LHCN-M2 (cell line): ENCODE data around the gene USP53. TPM values are rescaled to one million over a fixed set of nuclear protein-coding genes. Genes with fewer than 3 reads are reported as not detected.
"Not testable (repeated sequence)": the region's sequence is repeated elsewhere in the genome, so short reads cannot be mapped to it uniquely, and the experiment has no call there.

Experiments used
- DNase-seq: peaks from one replicate; pipeline ENCODE4 v3.0.0-alpha.2; 2012; ENCODE audit warnings: low read depth
- polyA plus RNA-seq: library from polyadenylated mRNA; unstranded; fragments of >200 nt; gene quantifications from one replicate; pipeline ENCODE4 v1.2.1, GENCODE V29; 2012; ENCODE audit warnings: missing spikeins
- total RNA-seq: library from RNA; depleted of rRNA; stranded (reverse); fragments of >200 nt; gene quantifications from 2 replicates; pipeline ENCODE4 v1.2.3, GENCODE V29; 2014; rRNA removed

USP53 gene
- 22.9 and 30.7 TPM in 2 replicates for total RNA-seq
- 3.0 TPM for polyA plus RNA-seq

DNA sequence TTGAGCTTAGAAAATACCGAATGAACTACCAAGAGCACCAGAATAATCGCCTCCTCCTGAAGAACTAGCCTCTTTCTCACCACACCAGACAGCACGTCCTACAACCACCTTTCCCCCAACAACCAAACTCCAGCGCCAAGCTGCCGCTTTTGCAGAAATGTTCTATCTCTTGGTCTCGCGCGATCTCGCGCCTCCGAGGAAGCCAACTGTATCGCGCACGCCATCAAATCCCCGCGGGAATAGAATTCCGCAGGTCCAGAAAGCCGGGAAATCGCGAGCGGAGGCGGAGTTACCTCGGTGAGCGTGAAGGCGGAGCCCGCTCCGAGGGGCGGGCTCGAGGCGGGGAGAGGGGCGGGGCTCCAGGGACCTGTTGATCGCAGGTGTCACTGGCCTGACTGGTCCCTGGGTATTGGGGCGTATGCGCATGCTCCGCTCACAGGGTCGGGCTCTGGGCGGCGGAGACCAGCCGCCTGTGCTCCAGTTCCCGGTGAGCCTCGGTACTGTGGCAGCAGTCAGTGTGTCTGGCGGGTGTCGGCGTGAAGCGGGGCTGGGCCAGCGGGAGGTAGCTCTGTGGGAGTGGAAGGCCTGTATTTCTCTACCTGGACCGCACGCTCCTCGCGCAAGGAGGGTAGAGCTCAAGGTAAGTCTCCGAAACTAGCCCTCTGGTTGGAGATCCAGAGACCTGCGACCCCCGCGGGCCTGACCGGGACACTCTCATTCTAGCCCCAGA lies at the start of gene USP53:
Gene USP53, plus strand, starts transcription at position 480 of the 730 bp plus-strand sequence. CDS start 27,047 bp downstream, outside the sequence.
- DNase-seq = peak; percentile 98

DNA sequence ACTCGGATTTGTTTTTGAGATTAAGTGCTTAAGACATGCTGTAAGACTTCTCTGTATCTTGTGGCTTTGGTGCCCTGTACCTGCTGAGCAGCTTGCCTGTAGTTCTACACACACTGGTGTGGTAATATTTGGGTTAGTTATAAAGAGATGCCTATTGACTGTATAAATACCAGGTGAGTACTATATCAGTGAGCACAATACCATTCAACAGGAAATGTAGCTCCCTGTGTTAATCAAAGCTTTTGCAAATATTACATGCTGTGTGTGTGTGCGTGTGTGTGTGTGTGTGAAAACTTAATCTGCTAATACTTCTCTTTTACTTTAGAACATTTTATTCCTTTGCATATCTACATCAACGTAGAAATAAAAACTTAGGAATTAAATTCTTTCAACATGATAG lies 46.7 kb upstream of the USP53 start:
- DNase-seq = no peak

DNA sequence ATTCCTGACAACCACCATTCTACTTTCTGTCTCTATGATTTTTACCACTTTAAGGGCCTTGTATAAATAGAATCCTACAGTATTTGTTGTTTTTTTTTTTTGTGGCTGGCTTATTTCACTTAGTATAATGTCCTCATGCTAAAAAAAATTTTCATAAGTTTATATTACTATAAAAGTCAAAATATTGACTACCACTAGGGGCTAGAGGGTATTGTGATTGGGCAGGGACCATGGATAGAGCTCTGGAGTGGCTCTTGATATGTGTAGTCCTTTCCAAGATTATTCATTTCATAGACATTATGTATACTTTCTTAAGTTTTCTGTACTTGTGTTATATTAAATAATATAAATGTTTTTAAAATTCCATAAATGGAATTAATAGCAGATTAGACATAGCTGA lies 42.3 kb upstream of the USP53 start:
- DNase-seq = no peak

DNA sequence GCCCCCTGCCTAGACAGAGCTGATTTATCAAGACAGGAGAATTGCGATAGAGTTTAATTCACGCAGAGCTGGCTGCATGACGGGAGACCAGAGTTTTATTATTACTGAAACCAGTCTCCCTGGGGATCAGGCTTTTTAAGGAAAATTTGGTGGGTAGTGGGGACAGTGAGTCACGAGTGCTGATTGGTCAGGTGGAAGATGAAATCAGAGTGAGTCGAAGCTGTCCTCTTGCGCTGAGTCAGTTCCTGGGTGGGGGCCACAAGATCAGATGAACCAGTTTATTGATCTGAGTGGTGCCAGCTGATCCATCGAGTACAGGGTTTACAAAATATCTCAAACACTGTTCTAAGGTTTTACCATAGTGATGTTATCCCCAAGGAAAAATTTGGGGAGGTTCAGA lies 40.3 kb upstream of the USP53 start:
- DNase-seq = peak; percentile 26

DNA sequence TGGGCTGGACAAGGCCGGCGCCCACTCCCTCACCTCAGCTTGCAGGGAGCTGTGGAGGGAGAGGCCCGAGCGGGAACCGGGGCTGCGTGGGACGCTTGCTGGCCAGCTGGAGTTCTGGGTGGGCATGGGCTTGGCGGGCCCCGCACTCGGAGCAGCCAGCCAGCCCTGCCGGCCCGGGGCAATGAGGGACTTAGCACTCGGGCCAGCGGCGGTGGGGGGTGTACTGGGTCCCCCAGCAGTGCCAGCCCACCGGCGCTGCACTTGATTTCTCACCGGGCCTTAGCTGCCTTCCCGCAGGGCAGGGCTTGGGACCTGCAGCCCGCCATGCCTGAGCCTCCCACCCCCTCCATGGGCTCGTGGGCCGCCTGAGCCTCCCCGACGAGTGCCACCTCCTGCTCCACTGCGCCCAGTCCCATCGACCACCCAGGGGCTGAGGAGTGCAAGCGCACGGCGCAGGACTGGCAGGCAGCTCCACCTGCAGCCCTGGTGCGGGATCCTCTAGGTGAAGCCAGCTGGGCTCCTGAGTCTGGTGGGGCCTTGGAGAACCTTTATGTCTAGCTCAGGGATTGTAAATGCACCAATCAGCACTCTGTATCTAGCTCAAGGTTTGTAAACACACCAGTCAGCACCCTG lies 38.7 kb upstream of the USP53 start:
- not testable (repeated sequence) for DNase-seq

DNA sequence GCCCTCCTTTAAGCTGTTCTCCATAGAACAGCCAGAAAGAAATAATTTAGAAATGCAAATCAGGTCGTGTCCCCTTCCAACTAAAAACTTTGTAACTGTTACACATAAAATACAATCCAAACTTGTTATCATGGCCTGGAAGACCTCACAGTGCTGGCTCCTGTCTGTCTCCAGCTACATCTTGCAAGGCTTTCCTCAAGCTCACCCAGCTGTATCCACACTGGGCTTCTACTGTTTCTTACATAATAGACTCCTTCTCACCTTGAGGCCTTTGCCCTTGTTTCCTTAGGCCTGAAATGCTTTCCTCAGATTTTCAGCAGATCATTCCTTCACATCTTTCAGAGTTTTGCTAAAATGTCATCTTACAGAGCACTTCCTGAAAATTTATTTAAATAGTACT lies 33.5 kb upstream of the USP53 start:
- no peak for DNase-seq

DNA sequence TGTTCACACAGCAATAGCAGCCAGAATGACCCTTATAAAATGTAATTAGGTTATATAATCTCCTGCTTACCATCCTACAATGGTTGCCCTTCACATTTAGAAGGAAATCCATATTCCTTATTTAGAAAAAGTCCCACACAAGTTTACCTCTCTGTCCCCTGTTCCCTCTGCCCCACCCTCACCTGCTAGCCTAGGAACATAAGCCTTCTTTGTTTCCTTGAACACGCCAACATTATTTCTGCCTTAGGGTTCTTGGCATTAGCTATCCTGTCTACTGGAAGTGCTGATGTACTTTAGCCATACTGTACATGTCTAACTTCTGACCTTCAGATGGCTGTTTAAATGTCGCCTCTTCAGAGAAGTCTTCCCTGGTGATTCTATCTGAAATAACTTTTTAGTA lies 28.4 kb upstream of the USP53 start:
- DNase-seq = no peak

DNA sequence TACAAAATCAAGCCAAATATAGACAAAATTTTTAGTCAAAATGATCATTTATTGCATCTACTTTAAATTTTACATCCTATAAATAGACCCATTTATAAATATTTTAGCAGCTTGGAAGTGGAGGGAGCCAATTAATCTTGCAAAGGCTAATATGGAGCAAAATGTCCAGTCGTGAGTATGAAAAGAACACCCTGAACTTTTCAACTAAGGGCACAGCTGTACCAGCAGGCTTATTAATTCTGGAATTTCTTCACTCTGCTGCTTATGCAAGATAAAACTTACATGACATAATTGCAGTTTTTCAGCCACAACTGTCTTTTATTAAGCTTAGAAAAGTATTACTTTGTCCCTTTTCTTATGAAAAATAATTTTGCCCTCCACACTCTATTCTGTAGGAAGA lies 22.9 kb upstream of the USP53 start:
- peak; percentile 86 for DNase-seq

DNA sequence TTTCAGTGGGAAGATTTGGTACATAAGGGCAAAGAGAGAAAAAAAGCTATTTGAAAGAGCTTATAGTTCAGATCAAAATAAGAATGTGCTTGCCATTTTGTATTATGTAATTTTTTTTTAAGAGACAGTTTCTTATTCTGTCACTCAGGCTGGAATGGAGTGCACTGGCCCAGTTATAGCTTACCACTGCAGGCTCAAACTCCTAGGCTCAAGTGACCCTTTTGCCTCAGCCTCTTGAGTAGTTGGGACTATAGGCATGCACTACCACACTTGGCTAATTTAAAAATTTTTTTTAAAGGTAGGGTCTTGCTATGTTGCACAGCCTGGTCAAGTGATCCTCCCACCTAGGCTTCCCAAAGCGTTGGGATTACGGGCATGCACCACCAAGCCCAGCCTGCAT lies 22.2 kb upstream of the USP53 start:
- no peak for DNase-seq

DNA sequence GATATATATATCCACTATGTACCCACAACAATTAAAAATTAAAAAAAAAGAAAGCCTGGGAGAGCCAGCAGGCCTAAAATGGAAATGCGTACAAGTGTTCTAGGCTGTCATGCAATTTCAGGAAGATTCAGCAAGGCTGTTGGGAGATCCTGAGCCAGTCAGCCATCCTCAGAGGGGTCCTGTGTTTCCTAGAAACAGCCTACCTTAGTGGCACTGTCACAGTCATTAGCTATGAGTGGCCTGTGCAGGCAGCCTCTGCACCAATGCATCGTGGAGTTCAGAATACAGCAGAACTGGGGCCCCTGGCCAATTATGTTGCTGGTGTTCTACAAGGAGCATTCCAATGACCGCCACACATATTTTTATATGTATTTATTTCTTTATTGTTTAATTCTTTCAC lies 21.0 kb upstream of the USP53 start:
- DNase-seq = no peak

DNA sequence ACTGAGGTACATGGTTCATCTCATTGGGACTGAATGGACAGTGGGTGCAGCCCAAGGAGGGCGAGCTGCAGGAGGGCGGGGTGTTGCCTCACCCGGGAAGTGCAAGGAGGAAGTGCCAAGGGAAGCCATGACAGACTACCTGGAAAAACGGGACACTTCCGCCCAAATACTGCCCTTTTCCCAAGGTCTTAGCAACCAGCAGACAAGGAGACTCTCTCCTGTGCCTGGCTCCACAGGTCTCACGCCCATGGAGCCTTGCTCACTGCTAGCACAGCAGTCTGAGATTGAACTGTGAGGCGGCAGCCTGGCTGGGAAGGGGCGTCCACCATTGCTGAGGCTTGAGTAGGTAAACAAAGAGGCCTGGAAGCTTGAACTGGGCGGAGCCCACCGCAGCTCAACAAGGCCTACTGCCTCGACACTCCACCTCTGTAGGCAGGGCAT lies 14.7 kb upstream of the USP53 start:
- no peak for DNase-seq

DNA sequence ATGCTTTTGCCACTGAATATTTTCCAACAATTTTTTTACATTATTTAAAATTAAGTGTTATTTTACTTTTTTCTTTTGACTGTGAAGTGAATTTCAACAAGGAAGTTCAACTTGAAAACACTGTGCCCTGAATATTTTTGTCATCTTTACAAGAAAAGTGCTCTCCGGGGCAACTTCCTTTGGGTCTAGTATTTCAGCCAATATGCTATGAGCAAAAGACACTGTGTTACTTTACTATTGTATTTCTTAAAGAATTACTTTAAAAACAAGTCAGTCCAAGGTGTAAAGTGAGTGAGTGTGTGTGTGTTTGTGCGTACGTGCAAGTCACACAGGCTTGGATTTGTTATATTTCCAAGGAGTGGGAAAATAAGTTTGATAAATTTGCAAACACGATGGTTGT lies 7.6 kb upstream of the USP53 start:
- DNase-seq = peak; percentile 30

DNA sequence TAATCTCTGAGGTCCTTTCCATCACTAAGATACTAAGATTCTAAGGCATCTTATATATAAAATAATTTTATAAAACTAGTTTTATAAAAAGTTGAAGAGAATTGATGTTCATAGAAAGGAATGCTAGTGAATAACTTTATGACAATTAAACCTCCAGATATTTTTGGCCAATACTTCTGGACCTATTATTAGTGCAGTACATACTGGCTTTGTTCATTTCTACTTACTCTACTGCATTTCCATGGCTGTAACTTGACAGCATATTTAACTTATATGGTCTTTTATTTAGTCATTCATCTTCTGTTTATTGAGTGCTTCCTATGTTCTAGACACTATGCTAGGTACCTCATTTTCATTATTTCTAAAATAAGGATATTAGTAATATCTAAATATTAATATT lies 6.8 kb upstream of the USP53 start:
- DNase-seq = no peak

DNA sequence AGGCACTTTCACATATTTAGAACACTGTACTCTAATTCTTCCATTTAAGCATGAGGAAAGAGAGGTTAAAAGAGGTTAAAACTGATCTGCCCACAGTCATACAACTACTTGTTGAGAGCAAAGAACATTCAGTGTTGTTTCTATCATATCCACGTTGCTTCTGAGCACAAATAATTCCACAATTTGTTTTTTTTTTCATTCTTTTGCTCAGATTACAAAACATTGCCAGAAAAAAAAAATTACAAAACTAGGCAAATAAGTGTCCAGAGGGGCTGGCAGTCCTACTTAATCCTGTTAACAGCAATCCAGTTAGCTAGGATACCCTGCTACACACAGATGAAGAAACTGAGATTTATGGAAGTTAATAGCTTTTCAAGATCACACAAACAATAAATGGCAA lies 6.3 kb upstream of the USP53 start:
- DNase-seq = peak; percentile 32

DNA sequence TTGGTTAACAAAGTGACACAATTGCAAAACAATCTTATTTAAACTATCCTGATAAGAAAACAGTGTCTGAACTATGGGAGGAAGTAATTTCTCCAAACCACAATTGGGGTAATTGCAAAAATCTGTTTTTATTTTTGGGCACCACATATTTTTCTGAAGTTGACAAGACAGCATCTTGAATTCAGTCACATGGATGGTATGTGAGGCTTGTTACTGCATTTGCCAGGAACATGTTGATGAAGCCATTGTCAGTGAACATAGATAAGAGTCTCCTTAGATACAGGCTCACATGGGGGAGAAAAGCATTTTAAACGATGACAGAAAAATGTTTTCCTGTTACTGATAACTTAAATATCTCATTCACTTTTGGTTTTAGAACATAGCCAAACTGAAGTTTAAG lies 5.5 kb upstream of the USP53 start:
- peak; percentile 31 for DNase-seq

DNA sequence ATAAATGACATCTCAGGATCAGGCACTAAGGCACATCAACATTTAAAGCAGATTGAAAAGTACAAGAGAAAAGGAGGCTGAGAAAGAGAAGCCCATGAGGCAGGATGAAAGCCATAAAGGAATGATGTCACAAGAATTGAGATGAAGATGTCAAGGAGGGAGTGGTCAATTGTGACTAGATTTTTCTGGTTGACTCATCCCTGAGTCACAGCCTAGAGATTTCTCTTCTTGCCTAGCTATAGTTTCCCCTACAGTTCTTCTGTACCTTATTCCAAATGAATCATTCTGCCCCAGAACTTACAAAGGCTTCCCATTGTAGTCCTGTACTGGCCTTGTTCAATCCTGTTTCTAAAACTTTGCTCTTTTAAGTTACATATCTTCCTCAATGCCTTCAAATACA lies 3.4 kb upstream of the USP53 start:
- peak; percentile 96 for DNase-seq

DNA sequence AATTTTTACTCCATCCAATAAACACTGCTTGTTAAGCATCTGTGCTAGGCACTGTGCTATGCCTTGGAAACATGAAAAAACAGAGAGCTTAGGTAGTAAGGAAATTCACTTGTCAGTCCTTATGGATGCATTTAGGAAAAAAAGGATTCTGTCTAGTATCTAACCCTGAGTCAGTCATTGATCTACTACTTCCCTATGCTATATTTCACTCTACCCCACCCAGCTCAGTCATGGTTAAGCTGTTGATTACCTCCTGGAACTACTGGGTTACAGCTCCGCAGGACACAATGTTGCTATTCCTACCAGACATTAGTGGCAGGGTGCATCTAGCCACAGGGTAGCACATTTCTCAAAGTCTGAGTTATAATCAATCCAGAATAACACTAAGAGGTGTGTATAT lies 2.9 kb upstream of the USP53 start:
- no peak for DNase-seq

DNA sequence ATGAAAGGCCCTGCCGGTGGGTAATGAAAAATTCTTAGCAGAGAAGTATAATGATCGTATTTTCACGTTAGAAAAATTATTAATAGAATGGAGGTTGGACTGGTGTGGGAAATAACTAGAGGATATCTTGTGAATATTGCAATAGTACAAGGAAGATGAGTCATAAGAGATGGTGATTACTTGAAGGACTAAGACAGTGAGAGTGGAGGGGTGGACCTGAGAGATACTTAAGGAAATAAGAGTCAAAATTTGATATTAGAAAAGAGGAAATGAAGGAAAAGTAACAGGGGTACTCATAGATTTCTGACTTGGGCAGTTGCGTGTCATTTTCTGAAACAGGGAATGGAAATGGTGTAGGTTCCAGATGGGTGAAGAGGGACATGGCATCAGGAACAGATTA lies 1.7 kb upstream of the USP53 start:
- DNase-seq = peak; percentile 42

DNA sequence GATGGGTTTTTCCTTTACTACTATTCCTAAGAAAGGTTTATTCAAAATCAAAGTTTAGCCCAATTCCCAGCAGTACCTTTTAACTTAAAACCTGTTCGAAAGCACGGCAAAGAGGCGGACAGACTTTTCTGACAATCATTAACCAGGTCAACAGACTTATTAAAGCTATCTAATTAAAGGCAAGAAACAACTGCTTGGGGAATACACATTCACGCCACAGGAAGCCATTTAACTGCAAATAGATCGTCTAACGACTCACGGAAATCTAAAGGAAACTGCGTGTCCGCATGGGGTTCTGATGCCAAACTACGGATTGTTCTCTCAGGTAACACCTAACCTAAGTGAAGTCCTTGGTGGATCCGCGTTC lies 663 bp upstream of the USP53 start:
- DNase-seq = no peak

DNA sequence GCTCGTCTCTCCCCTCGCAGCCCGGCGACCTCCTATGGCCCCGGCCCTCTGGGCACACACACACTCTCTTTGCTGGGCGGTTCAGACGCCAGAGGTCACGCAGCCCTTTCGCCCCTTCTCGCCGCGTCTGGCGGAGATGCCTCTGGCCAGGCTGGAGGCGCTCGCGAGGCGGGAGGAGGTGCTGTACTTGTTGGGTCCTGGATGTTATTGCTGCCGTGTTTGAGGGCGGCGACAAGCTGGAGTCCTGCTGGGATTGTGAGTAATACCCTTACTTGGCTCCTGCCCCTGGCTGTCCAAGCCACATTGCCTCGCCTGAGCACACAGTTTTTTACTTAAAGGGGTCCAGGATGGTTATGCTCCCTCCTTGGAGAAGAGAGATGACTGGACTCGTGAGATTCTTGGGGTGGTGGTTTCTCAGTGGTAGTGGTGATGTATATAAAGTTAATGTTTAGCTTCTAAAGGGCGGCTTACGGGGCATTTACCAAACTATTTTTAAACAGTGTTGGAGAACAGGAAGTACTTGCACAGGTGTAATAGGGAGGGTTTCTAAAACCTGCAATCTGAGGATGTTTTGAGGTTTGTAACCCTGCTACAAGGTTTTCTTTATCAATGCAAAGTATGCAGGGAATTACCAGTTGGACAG lies 572 bp downstream of the USP53 start:
- peak; percentile 96 for DNase-seq

DNA sequence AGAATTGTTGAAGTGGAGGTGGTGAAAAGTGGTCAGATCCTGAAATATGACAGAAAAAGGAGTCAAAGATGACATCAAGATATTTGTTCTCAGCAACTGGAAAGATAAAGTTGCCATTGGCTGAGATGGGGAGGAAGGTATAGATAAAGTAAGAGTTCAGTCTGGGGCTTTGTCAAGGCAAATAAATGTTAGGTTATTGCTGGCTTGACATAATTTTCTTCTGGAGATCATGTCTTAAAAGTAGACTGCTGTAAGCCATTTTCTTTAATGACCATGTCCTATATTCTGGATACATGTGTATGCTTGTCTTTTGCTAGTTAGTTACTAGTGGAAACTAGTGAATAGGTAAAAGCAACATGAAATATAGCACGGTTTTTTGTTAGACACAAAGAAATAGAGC lies 5.6 kb downstream of the USP53 start:
- no peak for DNase-seq

DNA sequence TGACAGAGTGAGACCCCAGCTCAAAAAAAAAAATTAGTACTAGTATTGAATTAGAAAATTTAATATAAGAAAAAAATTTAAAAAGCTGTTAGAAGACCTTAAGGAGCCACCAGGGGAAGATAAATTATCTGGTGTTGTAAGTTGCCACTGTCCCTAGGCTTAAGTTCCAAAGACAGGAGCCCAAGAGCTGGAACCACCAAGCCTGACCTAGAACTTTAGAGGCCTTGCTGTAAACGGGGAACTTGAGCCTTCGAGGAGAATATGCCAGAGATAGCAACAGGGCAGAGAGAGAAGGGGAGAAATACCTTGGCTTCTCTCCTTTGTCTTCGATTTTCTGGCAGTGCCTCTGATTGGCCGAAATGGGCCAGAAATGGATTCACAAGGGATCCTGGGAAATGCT lies 8.9 kb downstream of the USP53 start:
- no peak for DNase-seq

DNA sequence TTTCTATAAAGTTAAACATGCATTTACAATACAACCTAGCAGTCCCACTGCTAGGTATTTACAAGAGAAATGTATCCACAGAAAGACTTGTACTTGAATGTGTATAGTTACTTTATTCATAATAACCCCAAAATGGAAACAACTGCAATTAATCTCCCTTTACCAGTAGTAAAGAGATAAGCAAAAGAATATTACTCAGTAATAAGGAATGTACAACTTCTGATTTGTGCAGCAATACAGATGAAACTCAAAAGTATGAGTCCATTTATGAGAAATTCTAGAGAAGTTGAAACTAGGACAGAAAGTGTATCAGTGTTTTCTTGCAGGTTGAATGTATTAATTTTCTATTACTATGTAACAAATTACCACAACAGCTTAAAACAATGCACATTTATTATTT lies 15.2 kb downstream of the USP53 start:
- DNase-seq = peak; percentile 19
